Uterus (tissue), 2 donors: ENCODE data around the gene NTN5.

ENCODE experiments used
- POLR2A ChIP-seq, 2 donors: fragments of 450-650 bp; IDR thresholded peaks; one replicate each; pipeline ENCODE4 v1.6.1; 2016; ENCODE audit warnings: antibody characterized with exemption in 2 of 2, mild to moderate bottlenecking in 1 of 2, moderate library complexity in 1 of 2
- TF ChIP-seq, protein P1 (sequence below), 4 experiments: fragments of 200-600 bp in 2 of 4; fragments of 450-650 bp in 2 of 4; sonication (generic) in 2 of 4; IDR thresholded peaks; one replicate each; pipeline ENCODE4 v1.5.1; 2016 to 2019; ENCODE audit warnings: antibody characterized with exemption in 4 of 4, mild to moderate bottlenecking in 2 of 4, moderate library complexity in 1 of 4

DNA sequence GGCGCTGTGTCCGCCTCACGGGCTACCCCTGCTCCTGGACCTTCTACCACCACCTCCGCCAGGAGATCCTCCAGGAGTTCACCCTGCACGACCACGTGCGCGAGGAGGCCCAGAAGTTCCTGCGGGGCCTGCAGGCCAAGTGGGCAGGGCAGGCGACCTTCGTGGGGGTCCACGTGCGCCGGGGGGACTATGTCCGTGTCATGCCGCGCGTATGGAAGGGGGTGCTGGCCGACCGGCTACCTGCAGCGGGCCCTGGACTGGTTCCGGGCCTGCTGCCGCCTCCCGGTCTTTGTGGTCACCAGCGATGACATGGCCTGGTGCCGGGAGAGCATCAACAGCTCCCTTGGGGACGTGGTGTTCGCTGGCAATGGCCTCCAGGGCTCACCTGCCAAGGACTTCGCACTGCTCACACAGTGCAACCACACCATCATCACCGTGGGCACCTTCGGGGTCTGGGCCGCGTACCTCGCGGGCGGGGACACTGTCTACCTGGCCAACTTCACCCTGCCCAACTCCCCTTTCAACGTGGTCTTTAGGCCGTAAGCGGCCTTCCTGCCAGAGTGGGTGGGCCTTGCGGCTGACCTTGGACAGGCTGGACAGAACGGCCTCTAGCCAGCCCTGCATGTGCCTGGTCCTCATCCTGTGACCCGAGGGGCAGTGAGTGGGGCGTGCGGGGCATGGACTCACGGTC lies 7.8 kb upstream of the NTN5 start:
- TF ChIP-seq, protein P1, sequence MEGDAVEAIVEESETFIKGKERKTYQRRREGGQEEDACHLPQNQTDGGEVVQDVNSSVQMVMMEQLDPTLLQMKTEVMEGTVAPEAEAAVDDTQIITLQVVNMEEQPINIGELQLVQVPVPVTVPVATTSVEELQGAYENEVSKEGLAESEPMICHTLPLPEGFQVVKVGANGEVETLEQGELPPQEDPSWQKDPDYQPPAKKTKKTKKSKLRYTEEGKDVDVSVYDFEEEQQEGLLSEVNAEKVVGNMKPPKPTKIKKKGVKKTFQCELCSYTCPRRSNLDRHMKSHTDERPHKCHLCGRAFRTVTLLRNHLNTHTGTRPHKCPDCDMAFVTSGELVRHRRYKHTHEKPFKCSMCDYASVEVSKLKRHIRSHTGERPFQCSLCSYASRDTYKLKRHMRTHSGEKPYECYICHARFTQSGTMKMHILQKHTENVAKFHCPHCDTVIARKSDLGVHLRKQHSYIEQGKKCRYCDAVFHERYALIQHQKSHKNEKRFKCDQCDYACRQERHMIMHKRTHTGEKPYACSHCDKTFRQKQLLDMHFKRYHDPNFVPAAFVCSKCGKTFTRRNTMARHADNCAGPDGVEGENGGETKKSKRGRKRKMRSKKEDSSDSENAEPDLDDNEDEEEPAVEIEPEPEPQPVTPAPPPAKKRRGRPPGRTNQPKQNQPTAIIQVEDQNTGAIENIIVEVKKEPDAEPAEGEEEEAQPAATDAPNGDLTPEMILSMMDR (IDR thresholded peaks at IDR 0.05), result no peak
- TF ChIP-seq POLR2A (IDR thresholded peaks at IDR 0.05), result no peak
